Osteoblast (primary cell): ENCODE measurements around the gene CLEC4M. TPM values are rescaled to one million over a fixed set of nuclear protein-coding genes. Genes with fewer than 3 reads are reported as not detected.

Experiments used
- DNase-seq: peaks from one replicate; pipeline ENCODE4 v3.0.0; 2011; ENCODE audit warnings: low spot score, mixed read lengths; ENCODE audit not compliant: insufficient read length; ENCODE audit errors: missing footprints
- H2AFZ ChIP-seq: 2 replicates; pipeline ENCODE4 v1.6.0; 2011; ENCODE audit warnings: mild to moderate bottlenecking, low read length
- H3K27ac ChIP-seq: 2 replicates; pipeline ENCODE4 v1.5.1; 2011; ENCODE audit warnings: mild to moderate bottlenecking, low read depth, low read length, moderate library complexity
- H3K27me3 ChIP-seq: 2 replicates; pipeline ENCODE4 v1.6.0; 2012; ENCODE audit warnings: mild to moderate bottlenecking, control low read depth, inconsistent platforms, low read length, moderate library complexity; ENCODE audit not compliant: insufficient read depth
- H3K36me3 ChIP-seq: 2 replicates; pipeline ENCODE4 v1.5.1; 2011; ENCODE audit warnings: mild to moderate bottlenecking, low read length, control low read depth, moderate library complexity; ENCODE audit not compliant: insufficient read depth
- H3K4me1 ChIP-seq: 2 replicates; pipeline ENCODE4 v1.5.1; 2011; ENCODE audit warnings: mild to moderate bottlenecking, low read length, control low read depth, moderate library complexity; ENCODE audit not compliant: insufficient read depth
- H3K4me2 ChIP-seq: 2 replicates; pipeline ENCODE4 v1.6.0; 2011; ENCODE audit warnings: mild to moderate bottlenecking, low read length; ENCODE audit not compliant: insufficient read depth
- H3K4me3 ChIP-seq: fragments of 200-600 bp; sonication (generic); 3 replicates; pipeline ENCODE4 v1.5.1; 2012; ENCODE audit warnings: mild to moderate bottlenecking, low read length, inconsistent platforms; ENCODE audit not compliant: insufficient read depth
- H3K79me2 ChIP-seq: 2 replicates; pipeline ENCODE4 v1.6.0; 2012; ENCODE audit warnings: mild to moderate bottlenecking, low read length, control low read depth, inconsistent platforms; ENCODE audit not compliant: insufficient read depth
- H3K9me3 ChIP-seq: 2 replicates; pipeline ENCODE4 v1.5.1; 2011; ENCODE audit warnings: low read depth, low read length, control low read depth
- H4K20me1 ChIP-seq: 2 replicates; pipeline ENCODE4 v1.6.0; 2012; ENCODE audit warnings: mild to moderate bottlenecking, low read length, control low read depth; ENCODE audit not compliant: insufficient read depth
- CTCF ChIP-seq: IDR thresholded peaks from 2 replicates; pipeline ENCODE4 v1.5.1; 2011; ENCODE audit warnings: mild to moderate bottlenecking, low read depth, low read length, moderate library complexity; ENCODE audit errors: extremely low read depth
- total RNA-seq: library from RNA; depleted of rRNA; stranded (reverse); fragments of >200 nt; gene quantifications from 2 replicates; pipeline ENCODE4 v1.2.3, GENCODE V29; 2012

CLEC4M gene
- total RNA-seq, 1 donor: not detected

- H3K9me3 ChIP-seq: no peaks in the 10 kb centered on the region
- no peak overlapping the region for H2AFZ ChIP-seq
- peaks cover 25% of the 10 kb centered on the region for H3K27me3 ChIP-seq
- no peak for TF ChIP-seq CTCF
- H3K79me2 ChIP-seq: no peaks in the 10 kb centered on the region
- no peaks in the 10 kb centered on the region for H3K36me3 ChIP-seq
- no peak overlapping the region for H3K4me3 ChIP-seq
- no peaks in the 10 kb centered on the region for H4K20me1 ChIP-seq
- no peak overlapping the region for H3K27ac ChIP-seq
- no peaks in the 10 kb centered on the region for H3K4me1 ChIP-seq
- H3K4me2 ChIP-seq: no peak overlapping the region
- no peak for DNase-seq
Observed at GRCh38 chr19:7793493-7793892, 30.4 kb downstream of the CLEC4M start.

- H3K4me1 ChIP-seq: peaks cover 6% of the 10 kb centered on the region
- TF ChIP-seq CTCF: no peak
- DNase-seq: no peak
- H3K27ac ChIP-seq: no peak overlapping the region
- no peaks in the 10 kb centered on the region for H4K20me1 ChIP-seq
- H2AFZ ChIP-seq: no peak overlapping the region
- peaks cover 24% of the 10 kb centered on the region for H3K27me3 ChIP-seq
- no peaks in the 10 kb centered on the region for H3K9me3 ChIP-seq
- no peaks in the 10 kb centered on the region for H3K36me3 ChIP-seq
- no peak overlapping the region for H3K4me3 ChIP-seq
- H3K4me2 ChIP-seq: no peak overlapping the region
- no peaks in the 10 kb centered on the region for H3K79me2 ChIP-seq
Observed at GRCh38 chr19:7795555-7796161, 32.6 kb downstream of the CLEC4M start.

GRCh38 chr19:7799640-7800355 lies 36.8 kb downstream of the CLEC4M start:
- Histone ChIP-seq H2AFZ (peak overlapping the region; percentile 78), H3K4me1 (peaks cover 6% of the 10 kb centered on the region), H4K20me1 (no peaks in the 10 kb centered on the region), H3K36me3 (no peaks in the 10 kb centered on the region), H3K9me3 (no peaks in the 10 kb centered on the region), H3K27ac (no peak overlapping the region), H3K79me2 (no peaks in the 10 kb centered on the region), H3K4me3 (peak overlapping the region; percentile 58), H3K27me3 (peaks cover 25% of the 10 kb centered on the region), H3K4me2 (peak overlapping the region; percentile 80)
- peak; percentile 68 for TF ChIP-seq CTCF
- DNase-seq: peak; percentile 88

GRCh38 chr19:7801020-7801570 lies 38.1 kb downstream of the CLEC4M start:
- H3K4me3 ChIP-seq: no peak overlapping the region
- no peak overlapping the region for H3K27ac ChIP-seq
- TF ChIP-seq CTCF: no peak
- no peaks in the 10 kb centered on the region for H3K9me3 ChIP-seq
- no peak overlapping the region for H3K4me2 ChIP-seq
- peaks cover 24% of the 10 kb centered on the region for H3K27me3 ChIP-seq
- DNase-seq: no peak
- peaks cover 6% of the 10 kb centered on the region for H3K4me1 ChIP-seq
- no peaks in the 10 kb centered on the region for H4K20me1 ChIP-seq
- no peak overlapping the region for H2AFZ ChIP-seq
- no peaks in the 10 kb centered on the region for H3K79me2 ChIP-seq
- no peaks in the 10 kb centered on the region for H3K36me3 ChIP-seq
